Measurements from ENCODE around the gene COL18A1. TPM values are rescaled to one million over a fixed set of nuclear protein-coding genes. Genes with fewer than 3 reads are reported as not detected.

Gene COL18A1
- total and polyA plus RNA-seq, 11 donors: 31.7 to 109 (median 59.0) TPM

GRCh38 chr21:45549626-45550463, 144.9 kb downstream of the COL18A1 start:
- Histone ChIP-seq H3K4me3 (peak overlapping the region in 1 of 12 donors; percentile 10), H3K27me3 (no peaks in the 10 kb centered on the region), H3K27ac (peak overlapping the region in 1 of 12 donors; percentile 80), H3K36me3 (no peaks in the 10 kb centered on the region), H3K4me1 (peaks cover 0 to 34% (median 0%) of the 10 kb centered on the region in 12 donors), H3K9me3 (no peaks in the 10 kb centered on the region)
- ATAC-seq (peak in 2 of 4 donors; percentile 17 to 25), DNase-seq (peak in 3 of 5 donors; percentile 29 to 67 (median 36))
- intact Hi-C loops (cut with DNase I): loop anchor here in 2 of 10 donors (10.0 kb wide), 2 partner anchors 265 to 375 kb away; partner anchors contain the start of gene POFUT2 (in 1 of the 2)
- TF ChIP-seq POLR2A (IDR thresholded peaks at IDR 0.05) (no peak), CTCF (IDR thresholded peaks at IDR 0.05) (no peak)
- WGBS, 4 donors: 77 to 82% (median 81%) methylated on average over 12 to 15 of the region's 15 CpGs

- H3K36me3 ChIP-seq: no peaks in the 10 kb centered on the region
- no peak for TF ChIP-seq CTCF (IDR thresholded peaks at IDR 0.05)
- no peak for TF ChIP-seq POLR2A (IDR thresholded peaks at IDR 0.05)
- ATAC-seq (peak in 3 of 4 donors; percentile 38 to 68 (median 48)), DNase-seq (peak in 2 of 5 donors; percentile 53 to 64)
- peaks cover 0 to 37% (median 2%) of the 10 kb centered on the region in 12 donors for H3K4me1 ChIP-seq
- intact Hi-C loops (cut with DNase I): loop anchor here in 2 of 10 donors (10.0 kb wide), 1 partner anchor 374 kb away; no protein-coding TSS in a partner anchor
- peak overlapping the region in 4 of 12 donors; percentile 19 to 92 (median 42) for H3K27ac ChIP-seq
- no peaks in the 10 kb centered on the region for H3K9me3 ChIP-seq
- 54 to 64% (median 57%) methylated on average over 17 of the region's 17 CpGs for WGBS, 4 donors
- peaks cover 0 to 2% (median 0%) of the 10 kb centered on the region in 9 donors for H3K27me3 ChIP-seq
- H3K4me3 ChIP-seq: peak overlapping the region in 1 of 12 donors; percentile 10
Observed at GRCh38 chr21:45550522-45551210, 145.7 kb downstream of the COL18A1 start.

- peak overlapping the region in 4 of 12 donors; percentile 19 to 92 (median 42) for H3K27ac ChIP-seq
- ATAC-seq: no peak
- peak in 1 of 5 donors; percentile 25 for DNase-seq
Observed at GRCh38 chr21:45551316-45551715, 146.4 kb downstream of the COL18A1 start.

More at GRCh38 chr21:45551316-45551715, 146.4 kb downstream of the COL18A1 start:
- TF ChIP-seq POLR2A (IDR thresholded peaks at IDR 0.05) (no peak), CTCF (IDR thresholded peaks at IDR 0.05) (no peak)
- WGBS, 4 donors: 58 to 66% (median 61%) methylated on average over 8 of the region's 8 CpGs
- no peak overlapping the region for H3K4me3 ChIP-seq
- no peaks in the 10 kb centered on the region for H3K36me3 ChIP-seq
- peaks cover 0 to 4% (median 0%) of the 10 kb centered on the region in 9 donors for H3K27me3 ChIP-seq
- H3K4me1 ChIP-seq: peaks cover 0 to 43% (median 4%) of the 10 kb centered on the region in 12 donors
- no peaks in the 10 kb centered on the region for H3K9me3 ChIP-seq
- intact Hi-C loops (cut with DNase I): loop anchor here in 2 of 10 donors (10.0 kb wide), 1 partner anchor 373 kb away; no protein-coding TSS in a partner anchor
